OCI-LY7 (cell line): ENCODE measurements around the gene BCL2L11. TPM values are rescaled to one million over a fixed set of nuclear protein-coding genes. Genes with fewer than 3 reads are reported as not detected.

Experiments used
- BruUV-seq: library from RNA; stranded (reverse); fragments of 400-500 nt; replicated peaks from 2 replicates; lab custom pipeline; 2021; lab: Mats Ljungman, UMichigan
- CTCF ChIA-PET: fragments of 300-600 bp; sonication (Branson Sonifier 250); formaldehyde crosslinking; loops from one replicate; lab custom pipeline; 2022; ENCODE audit warnings: antibody characterized with exemption; ENCODE audit not compliant: unreplicated experiment; lab: Charles Lee
- POLR2A ChIA-PET: fragments of 300-600 bp; sonication (Branson Sonifier 250); formaldehyde crosslinking; loops from one replicate; lab custom pipeline; 2022; ENCODE audit warnings: antibody characterized with exemption; lab: Charles Lee
- DNase-seq: peaks from one replicate; pipeline ENCODE4 v3.0.0-alpha.2; 2015; ENCODE audit warnings: low spot score
- H2AFZ ChIP-seq: fragments of 200-600 bp; sonication (generic), shearing (Covaris generic); 2 replicates; pipeline ENCODE4 v1.6.1; 2014; ENCODE audit warnings: mild to moderate bottlenecking, antibody characterized with exemption, low read length, moderate library complexity
- H3K27ac ChIP-seq: fragments of 200-600 bp; sonication (generic); 2 replicates; pipeline ENCODE4 v1.5.1; 2014; ENCODE audit warnings: mixed run types, low read depth, mild to moderate bottlenecking, moderate library complexity, low read length, inconsistent platforms; ENCODE audit not compliant: poor library complexity, severe bottlenecking
- H3K36me3 ChIP-seq: fragments of 200-600 bp; sonication (generic); 2 replicates; pipeline ENCODE4 v1.6.1; 2014; ENCODE audit warnings: mild to moderate bottlenecking, antibody characterized with exemption, low read length, moderate library complexity, mixed read lengths; ENCODE audit not compliant: insufficient read depth
- H3K4me1 ChIP-seq: fragments of 200-600 bp; sonication (generic); 2 replicates; pipeline ENCODE4 v1.5.1; 2014; ENCODE audit warnings: mild to moderate bottlenecking, low read length; ENCODE audit not compliant: insufficient read depth, poor library complexity, severe bottlenecking
- H3K4me2 ChIP-seq: fragments of 200-600 bp; sonication (generic); 2 replicates; pipeline ENCODE4 v1.6.1; 2014; ENCODE audit warnings: mild to moderate bottlenecking, low read length
- H3K4me3 ChIP-seq: fragments of 200-600 bp; sonication (generic); 2 replicates; pipeline ENCODE4 v1.5.1; 2014; ENCODE audit warnings: mild to moderate bottlenecking, low read depth, low read length; ENCODE audit not compliant: poor library complexity, severe bottlenecking
- H3K79me2 ChIP-seq: fragments of 200-600 bp; sonication (generic); 2 replicates; pipeline ENCODE4 v1.6.1; 2016; ENCODE audit warnings: low read depth, mild to moderate bottlenecking, low read length, moderate library complexity, mixed read lengths; ENCODE audit not compliant: insufficient read depth
- H3K9me2 ChIP-seq: fragments of 200-600 bp; sonication (generic); 2 replicates; pipeline ENCODE4 v1.6.1; 2016; ENCODE audit warnings: mild to moderate bottlenecking, low read length, mixed read lengths; ENCODE audit not compliant: insufficient read depth
- H3K9me3 ChIP-seq: fragments of 200-600 bp; sonication (generic); 2 replicates; pipeline ENCODE4 v1.6.1; 2014; ENCODE audit warnings: mild to moderate bottlenecking, mixed run types, low read length, mixed read lengths
- H4K20me1 ChIP-seq: fragments of 200-600 bp; sonication (generic); 2 replicates; pipeline ENCODE4 v1.6.1; 2014; ENCODE audit warnings: mild to moderate bottlenecking, antibody characterized with exemption, low read length, moderate library complexity, mixed read lengths; ENCODE audit not compliant: insufficient read depth
- EZH2phosphoT487 ChIP-seq: fragments of 200-600 bp; sonication (generic); IDR thresholded peaks from 2 replicates; pipeline ENCODE4 v1.6.1; 2018; ENCODE audit warnings: low read depth, borderline replicate concordance, mild to moderate bottlenecking, mixed run types, antibody characterized with exemption, low read length, moderate library complexity, mixed read lengths
- intact Hi-C: fragments of 100-400 bp; cut with micrococcal nuclease; formaldehyde crosslinking; loops from one replicate; pipeline ENCODE4 v1.10.0; 2022; ENCODE audit not compliant: unreplicated experiment
- total RNA-seq, 2 experiments: library from RNA; depleted of rRNA in 1 of 2; stranded (reverse); fragments of >200 nt in 1 of 2; shearing (Covaris generic) in 1 of 2; gene quantifications; 2 replicates each; pipeline ENCODE4 v1.2.3, GENCODE V29; 2014 to 2022
- TF ChIP-seq, protein P1 (sequence below): fragments of 200-600 bp; sonication (generic); conservative IDR thresholded peaks from 2 replicates; pipeline ENCODE4 v1.5.1; 2014; ENCODE audit warnings: mild to moderate bottlenecking, antibody characterized with exemption, low read length, moderate library complexity, mixed read lengths

The BCL2L11 gene
- total RNA-seq, 2 experiments from 2014 or later, result 16.0 to 20.3 TPM

DNA sequence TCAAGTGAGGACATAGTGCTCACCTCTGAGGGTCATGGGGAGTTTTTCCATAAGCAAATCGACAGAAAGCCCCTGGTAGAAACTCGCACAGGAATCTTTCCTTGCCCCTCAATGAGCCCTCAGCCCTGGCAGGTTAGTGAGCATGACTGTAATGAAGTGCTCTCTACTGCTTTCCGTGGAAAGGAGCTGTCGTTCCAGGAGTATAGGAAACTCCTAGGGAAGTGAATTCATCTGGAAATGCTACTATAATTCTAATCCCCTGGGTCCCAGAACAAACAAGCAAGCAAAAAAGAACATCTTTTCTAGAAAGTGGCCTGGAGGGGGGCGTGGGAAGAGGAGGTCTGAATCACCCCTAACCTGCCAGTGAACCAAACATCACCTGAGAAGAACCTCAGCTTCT lies 18.1 kb downstream of the BCL2L11 start:
- POLR2A ChIA-PET, result no interaction called here
- peaks cover 48% of the 10 kb centered on the region for H4K20me1 ChIP-seq

DNA sequence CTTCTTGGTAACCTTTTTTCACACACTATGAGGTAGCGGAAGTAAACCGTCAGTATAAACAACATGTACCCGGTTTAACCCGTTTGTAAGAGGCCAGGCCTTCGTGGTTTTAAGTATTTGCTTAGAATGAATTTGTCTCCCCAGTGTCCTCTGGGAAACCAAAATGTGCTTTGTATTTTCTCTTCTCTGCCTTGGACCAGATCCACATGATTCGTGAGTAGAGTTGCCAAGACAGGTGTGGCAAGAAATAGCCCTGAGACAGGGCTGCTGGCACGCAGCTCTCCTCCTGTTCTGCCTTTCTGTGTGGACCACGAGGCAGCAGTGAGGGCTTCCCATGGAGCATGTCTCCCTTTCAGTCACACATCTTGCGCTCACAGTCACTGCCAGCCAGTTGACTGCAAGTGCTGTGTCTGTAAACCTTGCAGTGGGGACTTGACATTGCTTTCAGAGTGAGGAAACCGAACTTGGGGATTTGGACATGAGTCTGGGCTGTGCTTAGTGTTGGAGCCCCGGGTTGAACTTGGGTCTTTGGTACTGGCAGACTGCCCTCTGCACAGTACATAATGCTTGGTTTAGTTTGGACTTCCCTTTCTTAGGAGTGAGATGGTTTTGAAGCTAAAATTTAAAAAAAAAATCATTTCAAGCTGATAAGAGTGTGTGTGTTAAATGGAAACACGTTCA lies 19.1 kb downstream of the BCL2L11 start:
- Histone ChIP-seq H2AFZ (no peak overlapping the region), H3K9me3 (no peaks in the 10 kb centered on the region), H3K79me2 (peaks cover 88% of the 10 kb centered on the region), H3K4me2 (no peak overlapping the region), H3K4me1 (no peaks in the 10 kb centered on the region), H3K27ac (no peak overlapping the region), H3K4me3 (no peak overlapping the region), H4K20me1 (peaks cover 40% of the 10 kb centered on the region), H3K36me3 (peaks cover 93% of the 10 kb centered on the region), H3K9me2 (no peaks in the 10 kb centered on the region)
- TF ChIP-seq, protein P1, sequence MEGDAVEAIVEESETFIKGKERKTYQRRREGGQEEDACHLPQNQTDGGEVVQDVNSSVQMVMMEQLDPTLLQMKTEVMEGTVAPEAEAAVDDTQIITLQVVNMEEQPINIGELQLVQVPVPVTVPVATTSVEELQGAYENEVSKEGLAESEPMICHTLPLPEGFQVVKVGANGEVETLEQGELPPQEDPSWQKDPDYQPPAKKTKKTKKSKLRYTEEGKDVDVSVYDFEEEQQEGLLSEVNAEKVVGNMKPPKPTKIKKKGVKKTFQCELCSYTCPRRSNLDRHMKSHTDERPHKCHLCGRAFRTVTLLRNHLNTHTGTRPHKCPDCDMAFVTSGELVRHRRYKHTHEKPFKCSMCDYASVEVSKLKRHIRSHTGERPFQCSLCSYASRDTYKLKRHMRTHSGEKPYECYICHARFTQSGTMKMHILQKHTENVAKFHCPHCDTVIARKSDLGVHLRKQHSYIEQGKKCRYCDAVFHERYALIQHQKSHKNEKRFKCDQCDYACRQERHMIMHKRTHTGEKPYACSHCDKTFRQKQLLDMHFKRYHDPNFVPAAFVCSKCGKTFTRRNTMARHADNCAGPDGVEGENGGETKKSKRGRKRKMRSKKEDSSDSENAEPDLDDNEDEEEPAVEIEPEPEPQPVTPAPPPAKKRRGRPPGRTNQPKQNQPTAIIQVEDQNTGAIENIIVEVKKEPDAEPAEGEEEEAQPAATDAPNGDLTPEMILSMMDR, result no peak
- no peak for TF ChIP-seq EZH2phosphoT487
- BruUV-seq, result no TSS peak
- DNase-seq, result no peak
- ChIA-PET CTCF (no interaction called here), POLR2A (interaction anchor here (0.9 kb wide), 2 partner anchors 12 to 17 kb away, joined by 3 read pairs; no protein-coding TSS in a partner anchor)
- intact Hi-C loops, result no loop called here

More for the DNA sequence above, 18.1 kb downstream of the BCL2L11 start:
- Histone ChIP-seq H3K9me3 (no peaks in the 10 kb centered on the region), H2AFZ (no peak overlapping the region), H3K27ac (no peak overlapping the region), H3K4me2 (no peak overlapping the region), H3K4me1 (peaks cover 6% of the 10 kb centered on the region), H3K4me3 (no peak overlapping the region), H3K36me3 (peaks cover 93% of the 10 kb centered on the region), H3K79me2 (peaks cover 92% of the 10 kb centered on the region), H3K9me2 (no peaks in the 10 kb centered on the region)
- CTCF ChIA-PET, result no interaction called here
- TF ChIP-seq EZH2phosphoT487, result no peak
- TF ChIP-seq, protein P1, result no peak
- BruUV-seq, result no TSS peak
- intact Hi-C loops, result no loop called here
- DNase-seq, result no peak

DNA sequence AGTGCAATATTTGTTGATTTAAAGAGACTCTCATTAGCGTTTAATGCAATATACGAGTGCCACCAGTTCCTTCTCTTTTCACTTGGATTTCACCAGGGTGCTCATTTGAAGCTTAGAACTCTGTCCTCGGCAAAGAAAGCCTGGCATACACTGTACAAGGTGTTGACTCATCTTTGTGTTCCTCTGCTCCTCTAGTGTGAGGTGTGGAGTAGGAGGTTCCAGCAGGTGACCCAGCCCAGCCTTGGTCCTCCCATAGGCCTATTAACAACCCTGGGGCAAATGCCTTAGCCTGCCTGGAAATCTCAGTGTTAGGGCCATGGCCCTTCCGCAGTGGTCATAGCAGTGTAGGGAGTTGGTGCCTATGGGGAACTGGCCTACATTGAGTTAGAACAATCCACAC lies 20.1 kb downstream of the BCL2L11 start:
- peaks cover 92% of the 10 kb centered on the region for H3K36me3 ChIP-seq

More for the DNA sequence above, 20.1 kb downstream of the BCL2L11 start:
- Histone ChIP-seq H3K27ac (no peak overlapping the region), H2AFZ (no peak overlapping the region), H4K20me1 (peaks cover 37% of the 10 kb centered on the region), H3K4me1 (no peaks in the 10 kb centered on the region), H3K79me2 (peaks cover 88% of the 10 kb centered on the region), H3K9me3 (no peaks in the 10 kb centered on the region), H3K4me3 (no peak overlapping the region), H3K4me2 (no peak overlapping the region), H3K9me2 (no peaks in the 10 kb centered on the region)
- no TSS peak for BruUV-seq
- TF ChIP-seq, protein P1, result no peak
- no peak for TF ChIP-seq EZH2phosphoT487
- ChIA-PET POLR2A (interaction anchor here (0.9 kb wide), 1 partner anchor 13 kb away, joined by 3 read pairs; no protein-coding TSS in a partner anchor), CTCF (no interaction called here)
- intact Hi-C loops, result no loop called here
- DNase-seq, result no peak
